Lower leg skin (tissue), 3 donors: Measurements from ENCODE around the gene HEATR5A.
"Not testable (repeated sequence)": the region's sequence is repeated elsewhere in the genome, so short reads cannot be mapped to it uniquely, and the experiment has no call there.

Experiments
- CTCF ChIP-seq, 3 donors: fragments of 450-650 bp; IDR thresholded peaks; one replicate each; pipeline ENCODE4 v1.5.1; 2016; ENCODE audit warnings: antibody characterized with exemption in 3 of 3, mild to moderate bottlenecking in 3 of 3, moderate library complexity in 2 of 3
- POLR2A ChIP-seq, 2 donors: fragments of 450-650 bp; IDR thresholded peaks; one replicate each; pipeline ENCODE4 v1.6.1; 2016 to 2017; ENCODE audit warnings: antibody characterized with exemption in 2 of 2, mild to moderate bottlenecking in 1 of 2, moderate library complexity in 1 of 2

- TF ChIP-seq CTCF, POLR2A (IDR thresholded peaks at IDR 0.05): not testable (repeated sequence)
Measured at GRCh38 chr14:31329876-31330521, 90.4 kb downstream of the HEATR5A start.
